ENCODE data around the gene C19orf33. TPM values are rescaled to one million over a fixed set of nuclear protein-coding genes. Genes with fewer than 3 reads are reported as not detected.

The C19orf33 gene
- total RNA-seq, 1 donor from 2014 or later: not detected

DNA sequence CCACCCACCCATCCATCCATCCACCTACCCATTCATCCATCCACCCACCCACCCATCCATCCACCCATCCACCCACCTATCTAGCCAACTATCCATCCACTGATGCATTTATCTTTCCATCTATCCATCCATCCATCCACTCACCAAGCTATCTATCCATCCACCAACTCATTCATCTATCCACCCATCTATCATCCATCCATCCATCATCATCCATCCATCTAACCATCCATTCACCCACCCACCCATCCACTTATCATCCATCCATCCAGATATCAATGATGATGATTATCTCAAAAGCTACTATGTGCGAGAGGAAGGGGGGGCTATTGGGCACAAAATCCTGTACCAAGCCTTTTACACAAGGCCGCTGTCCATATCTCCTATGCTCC lies 6.2 kb downstream of the C19orf33 start:
- TF ChIP-seq, protein P1, sequence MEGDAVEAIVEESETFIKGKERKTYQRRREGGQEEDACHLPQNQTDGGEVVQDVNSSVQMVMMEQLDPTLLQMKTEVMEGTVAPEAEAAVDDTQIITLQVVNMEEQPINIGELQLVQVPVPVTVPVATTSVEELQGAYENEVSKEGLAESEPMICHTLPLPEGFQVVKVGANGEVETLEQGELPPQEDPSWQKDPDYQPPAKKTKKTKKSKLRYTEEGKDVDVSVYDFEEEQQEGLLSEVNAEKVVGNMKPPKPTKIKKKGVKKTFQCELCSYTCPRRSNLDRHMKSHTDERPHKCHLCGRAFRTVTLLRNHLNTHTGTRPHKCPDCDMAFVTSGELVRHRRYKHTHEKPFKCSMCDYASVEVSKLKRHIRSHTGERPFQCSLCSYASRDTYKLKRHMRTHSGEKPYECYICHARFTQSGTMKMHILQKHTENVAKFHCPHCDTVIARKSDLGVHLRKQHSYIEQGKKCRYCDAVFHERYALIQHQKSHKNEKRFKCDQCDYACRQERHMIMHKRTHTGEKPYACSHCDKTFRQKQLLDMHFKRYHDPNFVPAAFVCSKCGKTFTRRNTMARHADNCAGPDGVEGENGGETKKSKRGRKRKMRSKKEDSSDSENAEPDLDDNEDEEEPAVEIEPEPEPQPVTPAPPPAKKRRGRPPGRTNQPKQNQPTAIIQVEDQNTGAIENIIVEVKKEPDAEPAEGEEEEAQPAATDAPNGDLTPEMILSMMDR (IDR thresholded peaks at IDR 0.05): no peak
- Mint-ChIP-seq H3K4me3 (ENCODE audit: unreplicated experiment) (no peak overlapping the region), H3K27ac (ENCODE audit: unreplicated experiment) (no peak overlapping the region), H3K27me3 (ENCODE audit: unreplicated experiment) (no peaks in the 10 kb centered on the region), H3K36me3 (ENCODE audit: unreplicated experiment) (peaks cover 6% of the 10 kb centered on the region), H3K4me1 (ENCODE audit: unreplicated experiment) (peaks cover 12% of the 10 kb centered on the region), H3K9me3 (ENCODE audit: unreplicated experiment) (no peaks in the 10 kb centered on the region)
- DNase-seq (ENCODE audit: extremely low spot score, unreplicated experiment): no peak

DNA sequence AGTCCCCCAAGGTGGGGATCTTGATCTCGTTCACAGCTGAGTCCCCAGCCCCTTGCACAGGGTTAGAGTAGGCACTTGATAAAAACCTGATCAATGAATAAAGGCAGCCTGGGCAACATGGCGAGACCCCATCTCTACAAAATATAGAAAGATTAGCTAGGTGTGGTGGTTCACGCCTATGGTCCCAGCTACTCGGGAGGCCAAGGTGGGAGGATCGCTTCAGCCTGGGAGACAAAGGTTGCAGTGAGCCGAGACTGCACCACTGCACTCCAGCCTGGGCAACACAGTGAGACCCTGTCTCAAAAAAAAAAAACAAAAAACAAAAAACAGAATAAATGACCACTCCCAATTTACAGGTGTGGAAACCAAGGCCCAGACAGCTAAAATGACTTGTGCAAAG lies 6.9 kb downstream of the C19orf33 start:
- Mint-ChIP-seq H3K36me3 (ENCODE audit: unreplicated experiment) (peaks cover 6% of the 10 kb centered on the region), H3K4me3 (ENCODE audit: unreplicated experiment) (no peak overlapping the region), H3K27ac (ENCODE audit: unreplicated experiment) (no peak overlapping the region), H3K4me1 (ENCODE audit: unreplicated experiment) (peaks cover 13% of the 10 kb centered on the region), H3K9me3 (ENCODE audit: unreplicated experiment) (no peaks in the 10 kb centered on the region), H3K27me3 (ENCODE audit: unreplicated experiment) (no peaks in the 10 kb centered on the region)
- DNase-seq (ENCODE audit: extremely low spot score, unreplicated experiment): no peak
- TF ChIP-seq, protein P1 (IDR thresholded peaks at IDR 0.05): no peak

- Mint-ChIP-seq H3K9me3 (ENCODE audit: unreplicated experiment) (no peaks in the 10 kb centered on the region), H3K4me3 (ENCODE audit: unreplicated experiment) (peak within 1 kb of the TSS; percentile 80), H3K36me3 (ENCODE audit: unreplicated experiment) (no peaks in the 10 kb centered on the region), H3K27ac (ENCODE audit: unreplicated experiment) (peak within 1 kb of the TSS; percentile 91), H3K27me3 (ENCODE audit: unreplicated experiment) (no peaks in the 10 kb centered on the region), H3K4me1 (ENCODE audit: unreplicated experiment) (peaks cover 37% of the 10 kb centered on the region)
- TF ChIP-seq, protein P1 (IDR thresholded peaks at IDR 0.05): no peak
- peak; percentile 98 for DNase-seq (ENCODE audit: extremely low spot score, unreplicated experiment)
Measured at GRCh38 chr19:38315657-38316476, 11.8 kb downstream of the C19orf33 start, which contains the start of gene YIF1B. TSS of gene YIF1B (minus strand) at chr19:38315947. CDS start at chr19:38315917, 30 bp downstream.

- H3K4me1 Mint-ChIP-seq (ENCODE audit: unreplicated experiment): peaks cover 41% of the 10 kb centered on the region
- H3K4me3 Mint-ChIP-seq (ENCODE audit: unreplicated experiment): peak overlapping the region; percentile 70
- no peaks in the 10 kb centered on the region for H3K27me3 Mint-ChIP-seq (ENCODE audit: unreplicated experiment)
- TF ChIP-seq, protein P1 (IDR thresholded peaks at IDR 0.05): no peak
- DNase-seq (ENCODE audit: extremely low spot score, unreplicated experiment): no peak
- H3K9me3 Mint-ChIP-seq (ENCODE audit: unreplicated experiment): no peaks in the 10 kb centered on the region
- H3K36me3 Mint-ChIP-seq (ENCODE audit: unreplicated experiment): no peaks in the 10 kb centered on the region
- peak overlapping the region; percentile 91 for H3K27ac Mint-ChIP-seq (ENCODE audit: unreplicated experiment)
Measured at GRCh38 chr19:38316477-38317067, 12.5 kb downstream of the C19orf33 start.

DNA sequence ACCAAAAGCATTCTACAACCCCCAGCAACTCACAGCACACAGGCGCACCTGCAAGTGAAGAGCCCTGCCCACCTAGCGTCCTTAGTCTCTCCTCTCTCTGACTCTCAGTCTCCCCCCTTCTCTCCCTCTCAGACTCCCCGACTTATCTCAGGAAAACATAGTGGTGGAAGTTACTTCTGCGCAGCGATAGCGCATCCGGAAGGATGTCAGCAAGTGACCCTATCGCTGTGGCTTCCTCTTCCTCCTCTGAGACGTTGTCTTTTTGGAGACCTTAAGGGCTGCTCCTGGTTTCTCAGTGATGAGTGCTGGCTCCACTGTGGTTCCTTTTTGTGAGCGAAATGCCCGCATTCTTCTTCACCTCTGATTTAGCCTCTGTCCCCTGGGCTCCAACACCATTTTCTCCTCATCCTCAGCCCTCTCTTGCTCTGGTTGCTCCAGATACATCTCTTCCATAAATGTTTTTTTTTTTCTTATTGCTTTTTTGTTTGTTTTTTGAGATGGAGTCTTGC lies 13.1 kb downstream of the C19orf33 start:
- Mint-ChIP-seq H3K27me3 (ENCODE audit: unreplicated experiment) (no peaks in the 10 kb centered on the region), H3K9me3 (ENCODE audit: unreplicated experiment) (no peaks in the 10 kb centered on the region), H3K4me3 (ENCODE audit: unreplicated experiment) (no peak overlapping the region), H3K27ac (ENCODE audit: unreplicated experiment) (no peak overlapping the region), H3K4me1 (ENCODE audit: unreplicated experiment) (peaks cover 46% of the 10 kb centered on the region), H3K36me3 (ENCODE audit: unreplicated experiment) (peaks cover 2% of the 10 kb centered on the region)
- TF ChIP-seq, protein P1 (IDR thresholded peaks at IDR 0.05): no peak
- DNase-seq (ENCODE audit: extremely low spot score, unreplicated experiment): no peak

All from osteocyte (in vitro differentiated cells).